Measurements from ENCODE around the gene MED27. TPM values are rescaled to one million over a fixed set of nuclear protein-coding genes. Genes with fewer than 3 reads are reported as not detected.

Gene MED27
- total and polyA plus RNA-seq, 10 of the 15 experiments (the other 5 are each of a cell fraction or from before 2014, with no cell fraction given) = 20.3 to 50.3 (median 35.5) TPM

- H3K36me3 ChIP-seq (ENCODE audit: control insufficient read depth in 2 of 2, insufficient read depth in 2 of 2, low read length in 1 of 2) = no peaks in the 10 kb centered on the region
- no peak overlapping the region for H2AFZ ChIP-seq (ENCODE audit: control insufficient read depth, low read depth, low read length)
- H3K4me2 ChIP-seq (ENCODE audit: control insufficient read depth, insufficient read depth) = no peak overlapping the region
- FAIRE-seq = no peak
- TF ChIP-seq MLLT1 (IDR thresholded peaks at IDR 0.05) (no peak), IKZF1 (conservative IDR thresholded peaks at IDR 0.05) (no peak), ETV6 (conservative IDR thresholded peaks at IDR 0.05 in 1 of 2, IDR thresholded peaks at IDR 0.05 in 1 of 2; ENCODE audit: borderline replicate concordance in 1 of 2, low read depth in 1 of 2) (no peak), TCF7 (IDR thresholded peaks at IDR 0.05; ENCODE audit: borderline replicate concordance) (no peak), RELA (IDR thresholded peaks at IDR 0.05; ENCODE audit: borderline replicate concordance, partially characterized antibody) (no peak), SUPT20H (IDR thresholded peaks at IDR 0.05; ENCODE audit: borderline replicate concordance, control insufficient read depth, low read depth, low read length) (no peak), TARDBP (IDR thresholded peaks at IDR 0.05; ENCODE audit: borderline replicate concordance) (no peak), FOXM1 (IDR thresholded peaks at IDR 0.05; ENCODE audit: low read depth, low read length) (no peak), TCF3 (IDR thresholded peaks at IDR 0.05; ENCODE audit: borderline replicate concordance, insufficient read depth, low read depth, low read length) (no peak), TAF1 (IDR thresholded peaks at IDR 0.05; ENCODE audit: borderline replicate concordance, low read depth, low read length) (no peak), PML (IDR thresholded peaks at IDR 0.05; ENCODE audit: low read length) (no peak), GATAD2B (conservative IDR thresholded peaks at IDR 0.05; ENCODE audit: low read depth) (no peak), USF1 (IDR thresholded peaks at IDR 0.05; ENCODE audit: borderline replicate concordance, extremely low read length, insufficient read depth, low read depth, low read length) (no peak), STAT3 (IDR thresholded peaks at IDR 0.05; ENCODE audit: low read depth, low read length) (no peak), WRNIP1 (IDR thresholded peaks at IDR 0.05; ENCODE audit: borderline replicate concordance, low read depth, low read length) (no peak), EZH2 (IDR thresholded peaks at IDR 0.05; ENCODE audit: borderline replicate concordance, control insufficient read depth, low read depth, low read length) (no peak), SMAD1 (IDR thresholded peaks at IDR 0.05; ENCODE audit: low read depth, partially characterized antibody) (no peak), BCL3 (IDR thresholded peaks at IDR 0.05; ENCODE audit: borderline replicate concordance, insufficient read depth, low read depth, low read length, poor library complexity, severe bottlenecking) (no peak), NFXL1 (IDR thresholded peaks at IDR 0.05; ENCODE audit: borderline replicate concordance) (no peak), NRF1 (conservative IDR thresholded peaks at IDR 0.05; ENCODE audit: low read depth, low read length) (no peak)
- H3K4me3 ChIP-seq = no peak overlapping the region
- peaks cover 1 to 2% of the 10 kb centered on the region in 2 experiments; a peak in 3 of 4 replicates for H3K27me3 ChIP-seq (replicated peaks in 1 of 2; ENCODE audit: control insufficient read depth in 2 of 2, insufficient read depth in 2 of 2, low read length in 1 of 2)
- WGBS (ENCODE audit: insufficient coverage, insufficient replicate concordance, low lambda C conversion rate, missing lambda C conversion rate) = 45% methylated on average over 23 of the region's 23 CpGs
- no peak overlapping the region for H3K27ac ChIP-seq (ENCODE audit: control insufficient read depth, insufficient read depth)
- H3K9me3 ChIP-seq (replicated peaks; ENCODE audit: control insufficient read depth, insufficient read depth, low read length) = no peaks in the 10 kb centered on the region
- H3K4me1 ChIP-seq (ENCODE audit: control insufficient read depth, insufficient read depth, low read length) = no peaks in the 10 kb centered on the region
- ChIA-PET SMC1A (ENCODE audit: uncharacterized antibody, unreplicated experiment) (no interaction called here), POLR2A (no interaction called here), RAD21 (ENCODE audit: unreplicated experiment) (interaction anchor here (1.0 kb wide), 1 partner anchor 52 kb away, joined by 3 read pairs; no protein-coding TSS in a partner anchor), CTCF (interaction anchor here (1.2 kb wide), 1 partner anchor 48 kb away, joined by 3 read pairs; no protein-coding TSS in a partner anchor)
- BruUV-seq (replicated peaks) = no TSS peak
- in situ Hi-C loops (cut with MboI) = no loop called here
- no peaks in the 10 kb centered on the region for H3K79me2 ChIP-seq (ENCODE audit: control insufficient read depth, insufficient read depth, low read length)
- ATAC-seq = no peak; the same call in 2 of the 3 replicates
- H4K20me1 ChIP-seq (ENCODE audit: control insufficient read depth, insufficient read depth) = no peaks in the 10 kb centered on the region
- no peak overlapping the region for H3K9ac ChIP-seq (ENCODE audit: control insufficient read depth, insufficient read depth, low read length)
- intact Hi-C loops (cut with micrococcal nuclease; ENCODE audit: unreplicated experiment) = no loop called here
- DNase-seq (ENCODE audit: low read depth, low spot score) = no peak
Measured at GRCh38 chr9:131810351-131811170, 269.1 kb downstream of the MED27 start.
